Epidermal melanocyte (primary cell): ENCODE results near the gene FGD2.

Experiments
- DNase-seq: peaks from one replicate; pipeline ENCODE4 v3.0.0; 2011; ENCODE audit warnings: low spot score; ENCODE audit not compliant: insufficient read length

The FGD2 gene

GRCh38 chr6:37005061-37005810 is at the start of gene FGD2:
FGD2 (plus strand) TSS chr6:37005655; CDS start chr6:37005818, 163 bp downstream.
- DNase-seq: no peak

- DNase-seq: no peak
Measured at GRCh38 chr6:36955671-36956445, 49.6 kb upstream of the FGD2 start.

- DNase-seq: no peak
Measured at GRCh38 chr6:36956446-36956820, 49.0 kb upstream of the FGD2 start.

GRCh38 chr6:36957773-36958271 is 47.6 kb upstream of the FGD2 start:
- DNase-seq: no peak

GRCh38 chr6:36958775-36959554 is 46.5 kb upstream of the FGD2 start:
- no peak for DNase-seq

GRCh38 chr6:36959555-36960250 is 45.8 kb upstream of the FGD2 start:
- DNase-seq: no peak

GRCh38 chr6:36961441-36962435 is 43.7 kb upstream of the FGD2 start:
- DNase-seq: no peak

GRCh38 chr6:36962874-36963273 is 42.6 kb upstream of the FGD2 start:
- no peak for DNase-seq

- DNase-seq: no peak
Measured at GRCh38 chr6:36963451-36964290, 41.8 kb upstream of the FGD2 start.

GRCh38 chr6:36964349-36964748 is 41.1 kb upstream of the FGD2 start:
- DNase-seq: no peak

GRCh38 chr6:36964908-36965307 is 40.5 kb upstream of the FGD2 start:
- no peak for DNase-seq

- no peak for DNase-seq
Measured at GRCh38 chr6:36967301-36967700, 38.2 kb upstream of the FGD2 start.

- no peak for DNase-seq
Measured at GRCh38 chr6:36967757-36968156, 37.7 kb upstream of the FGD2 start.

GRCh38 chr6:36968266-36968977 is 37.0 kb upstream of the FGD2 start:
- no peak for DNase-seq

- no peak for DNase-seq
Measured at GRCh38 chr6:36969240-36969691, 36.2 kb upstream of the FGD2 start.

GRCh38 chr6:36969988-36970891 is 35.2 kb upstream of the FGD2 start:
- no peak for DNase-seq
